HepG2 (cell line): ENCODE measurements around the gene ARHGEF16. TPM values are rescaled to one million over a fixed set of nuclear protein-coding genes. Genes with fewer than 3 reads are reported as not detected.

Experiments used
- ATAC-seq: fragments of 200-7000 bp; cut with Tn5 transposase; 3 replicates; pipeline ENCODE4 v1.9.1; 2020; ENCODE audit warnings: mild to moderate bottlenecking, moderate library complexity
- BruUV-seq: library from RNA; stranded (reverse); fragments of 400-500 nt; replicated peaks from 2 replicates; lab custom pipeline; 2021; lab: Mats Ljungman, UMichigan
- CTCF ChIA-PET: fragments of 300-600 bp; formaldehyde crosslinking; extraction: SDS; loops from one replicate; lab custom pipeline; 2021; ENCODE audit warnings: low total read pairs, inconsistent platforms, low intra/inter-chr PET ratio; lab: Yijun Ruan, JAX
- POLR2A ChIA-PET: fragments of 350-600 bp; sonication (Branson Sonifier 250); formaldehyde crosslinking; loops from one replicate; lab custom pipeline; 2020; ENCODE audit warnings: antibody characterized with exemption, inconsistent platforms; lab: Yijun Ruan, JAX
- DNase-seq: peaks from one replicate; pipeline ENCODE4 v3.0.0-alpha.2; 2015; ENCODE audit warnings: low spot score
- FAIRE-seq: peaks from 3 replicates; lab custom pipeline; 2011; peaks lifted over from hg19 to GRCh38; lab: Jason Lieb, UNC
- H2AFZ ChIP-seq: one replicate; pipeline ENCODE4 v1.6.1; 2011; ENCODE audit warnings: low read length, inconsistent platforms
- H3K27ac ChIP-seq: fragments of 300-600 bp; 3 replicates; pipeline ENCODE4 v1.8.0; 2011; ENCODE audit warnings: mixed run types, mild to moderate bottlenecking, mixed read lengths, low read length, inconsistent platforms; ENCODE audit not compliant: insufficient read depth; ENCODE audit errors: extremely low read length
- H3K27me3 ChIP-seq, 2 experiments: fragments of 200-600 bp in 1 of 2; 2 replicates in 1 of 2; 3 replicates in 1 of 2; pipeline versions ENCODE4 v1.6.0 to v1.8.0; 2011; ENCODE audit warnings: low read length in 2 of 2, mild to moderate bottlenecking in 2 of 2, moderate library complexity in 2 of 2, inconsistent platforms in 1 of 2; ENCODE audit not compliant: insufficient read depth in 2 of 2, control insufficient read depth in 1 of 2
- H3K36me3 ChIP-seq, 2 experiments: fragments of 200-600 bp in 1 of 2; replicated peaks in 1 of 2; 2 replicates in 1 of 2; 3 replicates in 1 of 2; pipeline versions ENCODE4 v1.5.1 to v1.8.0; 2011; ENCODE audit warnings: low read length in 2 of 2, inconsistent platforms in 1 of 2; ENCODE audit not compliant: insufficient read depth in 2 of 2, control insufficient read depth in 1 of 2
- H3K4me1 ChIP-seq: 2 replicates; pipeline ENCODE4 v1.5.1; 2012; ENCODE audit warnings: low read length, inconsistent platforms; ENCODE audit not compliant: insufficient read depth
- H3K4me2 ChIP-seq: 2 replicates; pipeline ENCODE4 v1.6.0; 2011; ENCODE audit warnings: low read depth, low read length, inconsistent platforms
- H3K4me3 ChIP-seq, 3 experiments: fragments of 200-600 bp in 1 of 3; sonication (generic), shearing (Covaris generic) in 1 of 3; replicated peaks in 1 of 3; 2 replicates each; pipeline ENCODE4 v1.5.1; 2011 to 2016; ENCODE audit warnings: low read length in 3 of 3, inconsistent platforms in 2 of 3, low read depth in 2 of 3, mild to moderate bottlenecking in 2 of 3, control low read depth in 1 of 3, mixed read lengths in 1 of 3; ENCODE audit not compliant: insufficient read depth in 1 of 3
- H3K79me2 ChIP-seq: one replicate; pipeline ENCODE4 v1.6.1; 2011; ENCODE audit warnings: low read length, inconsistent platforms; ENCODE audit not compliant: insufficient read depth
- H3K9ac ChIP-seq: 2 replicates; pipeline ENCODE4 v1.6.0; 2011; ENCODE audit warnings: mild to moderate bottlenecking, low read depth, low read length, inconsistent platforms; ENCODE audit not compliant: insufficient read depth
- H3K9me3 ChIP-seq: 2 replicates; pipeline ENCODE4 v1.5.1; 2012; ENCODE audit warnings: mild to moderate bottlenecking, low read length
- H4K20me1 ChIP-seq: 2 replicates; pipeline ENCODE4 v1.6.0; 2011; ENCODE audit warnings: inconsistent platforms, mild to moderate bottlenecking, low read length, moderate library complexity; ENCODE audit not compliant: insufficient read depth
- AGO2 ChIP-seq: fragments of 200-400 bp; formaldehyde crosslinking; optimal IDR thresholded peaks from 2 replicates; pipeline ENCODE3; 2017; ENCODE audit warnings: mild to moderate bottlenecking, low read depth, low read length, moderate library complexity
- ETV5 ChIP-seq: IDR thresholded peaks from 2 replicates; pipeline ENCODE4 v1.6.1; 2018; ENCODE audit warnings: missing biosample characterization, missing genetic modification reagents, inconsistent platforms, borderline replicate concordance
- JUND ChIP-seq: sonication (generic); formaldehyde crosslinking; IDR thresholded peaks from 2 replicates; pipeline ENCODE4 v1.8.0; 2022; ENCODE audit warnings: mild to moderate bottlenecking, missing genetic modification reagents
- KLF6 ChIP-seq: IDR thresholded peaks from 2 replicates; pipeline ENCODE4 v1.8.0; 2016; ENCODE audit warnings: missing biosample characterization, missing genetic modification reagents
- POLR2G ChIP-seq: fragments of 200-400 bp; formaldehyde crosslinking; IDR thresholded peaks from 2 replicates; pipeline ENCODE4 v1.6.1; 2018; ENCODE audit warnings: mild to moderate bottlenecking, low read depth, low read length, moderate library complexity
- SNRNP70 ChIP-seq: fragments of 200-400 bp; formaldehyde crosslinking; IDR thresholded peaks from 2 replicates; pipeline ENCODE4 v1.6.1; 2017; ENCODE audit warnings: mild to moderate bottlenecking, low read depth, low read length, moderate library complexity
- SUZ12 ChIP-seq: fragments of 150-350 bp; IDR thresholded peaks from 2 replicates; pipeline ENCODE4 v1.6.1; 2014; ENCODE audit warnings: low read depth, low read length
- ZKSCAN5 ChIP-seq: sonication (generic); formaldehyde crosslinking; IDR thresholded peaks from 2 replicates; pipeline ENCODE4 v1.5.1; 2020; ENCODE audit warnings: mild to moderate bottlenecking, missing genetic modification reagents
- ZNF512 ChIP-seq: sonication (generic); formaldehyde crosslinking; IDR thresholded peaks from 2 replicates; pipeline ENCODE4 v1.4.0; 2020; ENCODE audit warnings: mild to moderate bottlenecking, missing genetic modification reagents
- ZNF7 ChIP-seq: IDR thresholded peaks from 2 replicates; pipeline ENCODE4 v1.6.1; 2016; ENCODE audit warnings: missing biosample characterization, missing genetic modification reagents
- WGBS: methylation state at CpG from one replicate; pipeline ENCODE4 v1.1.6; 2017; ENCODE audit warnings: low lambda C conversion rate; 5-methylcytosine and 5-hydroxymethylcytosine counted together
- in situ Hi-C: cut with HindIII; loops from 2 replicates; pipeline ENCODE4 v1.10.0; 2017; ENCODE audit warnings: low pct_unique_long_range_greater_than_20kb; ENCODE audit not compliant: extremely low pct_ligation_motif_present
- intact Hi-C: fragments of 100-400 bp; cut with micrococcal nuclease; formaldehyde crosslinking; loops from one replicate; pipeline ENCODE4 v1.10.0; 2022; ENCODE audit not compliant: unreplicated experiment
- polyA plus RNA-seq, 8 experiments: library from polyadenylated mRNA; depleted of rRNA in 3 of 8; stranded (reverse) in 7 of 8; unstranded in 1 of 8; fragments of >200 nt; fragmentation: Illumina TruSeq in 4 of 8; extraction: Trizol in 4 of 8; gene quantifications; 2 replicates each; pipeline versions ENCODE4 v1.2.1 to v1.2.3, GENCODE V29; 2011 to 2016; ENCODE audit warnings: low read depth in 4 of 8, missing spikeins in 1 of 8, mixed read lengths in 1 of 8; ENCODE audit not compliant: insufficient read depth in 1 of 8
- total RNA-seq, 5 experiments: library from RNA; depleted of rRNA; stranded (reverse); fragments of >200 nt; fragmentation: Illumina TruSeq; extraction: Trizol; gene quantifications; 2 replicates each; pipeline ENCODE4 v1.2.3, GENCODE V29; 2016; ENCODE audit warnings: low read depth in 1 of 5

The ARHGEF16 gene
- total and polyA plus RNA-seq, 2 of the 13 experiments (the other 11 are each of a cell fraction or from before 2014, with no cell fraction given), result 20.3 to 39.9 TPM

- TF ChIP-seq POLR2G, result no peak
- TF ChIP-seq ZNF7 (CRISPR knock-in tag), result no peak
- TF ChIP-seq KLF6 (CRISPR knock-in tag), result no peak
- no peak for TF ChIP-seq ETV5 (CRISPR knock-in tag)
- Histone ChIP-seq H3K79me2 (no peaks in the 10 kb centered on the region), H3K9ac (no peak overlapping the region), H3K4me1 (no peaks in the 10 kb centered on the region), H3K27me3 (peaks cover 7 to 10% of the 10 kb centered on the region in 2 experiments; a peak in 4 of 5 replicates), H3K4me3 (no peak overlapping the region), H3K4me2 (no peak overlapping the region), H3K27ac (no peak overlapping the region), H3K36me3 (no peaks in the 10 kb centered on the region), H2AFZ (no peak overlapping the region), H4K20me1 (0 out of 2 replicates have a peak, but pooled peaks cover 4% of the 10 kb centered on the region), H3K9me3 (no peaks in the 10 kb centered on the region)
- ChIA-PET CTCF (no interaction called here), POLR2A (no interaction called here)
- ATAC-seq, result no peak
- intact Hi-C loops, result no loop called here
- in situ Hi-C loops, result no loop called here
- no peak for DNase-seq
- no peak for FAIRE-seq
- WGBS, result no CpG with 5 or more reads among the region's 15 CpGs
- BruUV-seq, result no TSS peak
These were observed 62.0 kb downstream of the ARHGEF16 start for GRCh38 chr1:3516481-3516869.

- Histone ChIP-seq H3K36me3 (no peaks in the 10 kb centered on the region), H2AFZ (no peak overlapping the region)
- in situ Hi-C loops, result no loop called here
- no peak for FAIRE-seq
- POLR2A ChIA-PET, result no interaction called here
- TF ChIP-seq JUND, result no peak
- TF ChIP-seq SNRNP70, result no peak
- peak; percentile 38 for TF ChIP-seq AGO2
- no peak for TF ChIP-seq ZNF512 (CRISPR knock-in tag)
- TF ChIP-seq ZKSCAN5, result no peak
- no peak for TF ChIP-seq SUZ12
- TF ChIP-seq, all 625 proteins: peak for 1
- Histone ChIP-seq H3K79me2 (no peaks in the 10 kb centered on the region), H3K9me3 (no peaks in the 10 kb centered on the region), H3K4me2 (no peak overlapping the region), H3K4me3 (no peak overlapping the region), H3K4me1 (no peaks in the 10 kb centered on the region), H3K27me3 (peaks cover 8 to 13% of the 10 kb centered on the region in 2 experiments; a peak in 4 of 5 replicates), H3K27ac (no peak overlapping the region), H4K20me1 (0 out of 2 replicates have a peak, but pooled peaks cover 4% of the 10 kb centered on the region), H3K9ac (no peak overlapping the region)
- DNase-seq (no peak), ATAC-seq (no peak)
- CTCF ChIA-PET, result no interaction called here
- WGBS, result no CpG with 5 or more reads among the region's 27 CpGs
- intact Hi-C loops, result no loop called here
- no TSS peak for BruUV-seq
These were observed 62.6 kb downstream of the ARHGEF16 start for GRCh38 chr1:3516911-3517675.
